Inferior parietal cortex (tissue), 1 donor: ENCODE results near the gene MAP3K14.
"Not testable (repeated sequence)": the region's sequence is repeated elsewhere in the genome, so short reads cannot be mapped to it uniquely, and the experiment has no call there.

Experiments
- DNase-seq: peaks from one replicate; pipeline ENCODE4 v3.0.0-alpha.2; 2016; ENCODE audit errors: extremely low spot score

Gene MAP3K14

DNA sequence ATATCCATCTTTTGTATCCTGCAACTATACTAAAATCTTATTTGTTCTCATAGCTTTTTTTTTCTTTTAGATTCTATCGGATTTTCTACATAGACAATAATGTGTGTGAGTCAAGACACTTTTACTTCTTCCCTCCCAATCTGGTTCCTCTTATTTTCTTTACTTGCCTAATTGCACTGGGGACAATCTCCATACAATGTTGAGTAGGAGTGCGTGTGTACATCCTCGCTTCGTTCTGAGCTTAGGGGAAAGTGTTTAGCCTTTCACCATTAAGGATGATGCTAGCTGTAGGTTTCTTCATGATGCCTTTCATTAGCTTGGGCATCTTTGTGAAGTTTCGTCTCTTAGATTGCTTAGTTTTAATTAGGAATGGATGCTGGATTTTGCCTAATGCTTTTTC, 57.8 kb downstream of the MAP3K14 start:
- no peak for DNase-seq

DNA sequence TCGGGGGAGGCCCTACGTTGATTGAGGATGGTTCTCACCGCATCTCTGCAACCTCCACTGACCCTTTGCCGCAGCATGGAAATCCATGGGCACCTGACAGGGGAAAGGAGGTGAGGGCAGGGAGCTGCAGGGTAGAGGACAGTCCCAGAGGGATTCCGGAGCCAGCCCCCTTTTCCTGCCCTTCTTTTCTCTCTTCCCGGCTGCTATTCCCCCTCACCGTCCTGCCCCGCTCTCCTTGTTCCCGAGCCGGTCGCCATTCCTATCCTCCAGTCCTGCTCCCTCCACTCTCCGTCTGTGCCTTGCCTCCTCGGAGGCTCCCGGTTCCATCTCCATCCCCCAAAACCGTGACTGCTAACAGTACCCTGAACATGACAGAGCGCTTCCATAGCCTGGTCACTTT, 59.7 kb downstream of the MAP3K14 start:
- no peak for DNase-seq

DNA sequence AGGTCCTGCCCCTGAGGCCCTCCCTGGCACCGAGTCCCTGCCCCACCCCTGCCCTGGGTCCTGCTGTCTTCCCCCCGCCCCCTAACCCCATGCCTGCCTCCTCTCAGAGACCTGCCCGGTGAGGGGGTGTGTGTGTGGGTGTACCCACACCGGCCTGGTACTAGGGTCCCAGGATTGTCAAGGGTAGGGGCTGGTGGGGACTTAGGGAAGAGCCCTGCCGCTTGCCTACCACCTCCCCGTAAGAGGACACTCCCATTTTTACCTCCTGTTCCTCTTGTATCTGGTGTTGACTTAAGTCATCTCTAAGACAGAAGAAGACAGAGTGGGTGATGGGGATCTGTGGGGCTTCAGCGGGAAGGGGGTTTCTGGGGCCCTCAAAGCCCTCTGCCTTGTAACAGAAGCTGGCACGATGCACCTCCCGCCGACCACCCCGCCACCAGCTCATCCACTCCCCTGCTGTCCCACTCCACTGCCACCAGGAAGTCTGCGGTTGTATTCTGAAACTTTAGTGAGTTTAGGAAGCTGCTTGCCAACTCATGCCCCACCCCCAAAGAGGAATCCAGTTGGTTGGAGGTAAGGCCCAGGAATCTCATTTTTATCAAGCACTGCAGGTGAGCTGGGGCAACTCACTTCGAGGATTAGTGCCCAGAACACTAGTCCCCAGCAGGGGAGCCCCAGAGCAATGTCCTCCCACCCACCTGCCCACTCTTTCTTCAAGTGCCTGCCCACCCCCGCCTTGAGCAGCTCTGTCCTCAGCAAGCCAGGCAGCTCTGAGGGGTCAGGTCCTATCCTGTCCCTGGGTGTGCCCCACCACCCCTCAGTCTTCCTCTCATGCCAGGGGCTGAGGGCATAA, 60.5 kb downstream of the MAP3K14 start:
- no peak for DNase-seq

DNA sequence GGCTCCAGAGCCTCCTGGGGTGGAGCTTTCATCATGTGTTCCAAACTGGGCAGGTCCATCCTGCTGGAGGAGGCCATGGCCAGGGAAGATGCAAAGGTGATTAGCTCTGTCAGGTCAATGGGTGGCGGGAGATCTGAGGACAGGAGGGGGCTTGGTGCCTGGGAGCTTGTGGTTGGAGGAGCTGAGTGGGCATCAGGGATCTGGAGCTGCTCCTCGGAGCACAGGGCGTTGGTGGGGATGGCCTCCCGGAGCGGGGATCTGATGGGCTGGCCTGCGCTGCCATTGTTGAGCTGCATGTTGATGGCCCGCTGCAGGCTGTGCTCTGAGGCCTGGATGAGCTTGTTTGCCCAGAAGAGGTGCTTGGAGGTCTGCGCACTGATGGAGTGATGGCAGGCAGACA, 61.5 kb downstream of the MAP3K14 start:
- DNase-seq = no peak

DNA sequence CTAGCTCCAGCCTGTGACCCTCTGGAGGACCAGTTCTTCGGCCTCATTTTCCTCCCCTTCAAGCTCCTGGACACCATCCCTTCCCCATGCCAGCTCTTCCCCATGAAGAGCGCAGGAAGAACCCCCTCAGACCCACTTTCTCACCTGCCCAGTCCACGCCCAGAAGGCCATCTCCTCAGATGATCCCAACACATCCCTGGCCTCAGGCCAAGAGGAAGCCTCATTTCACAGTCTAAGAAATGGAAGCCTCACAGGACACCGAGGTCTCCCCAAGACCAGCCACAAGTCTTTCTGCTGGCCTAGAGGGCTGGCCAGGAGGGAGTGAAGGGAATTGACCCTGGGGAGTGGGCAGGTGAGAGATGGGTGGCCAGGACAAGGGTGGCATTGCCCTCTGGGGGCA, 62.9 kb downstream of the MAP3K14 start:
- no peak for DNase-seq

DNA sequence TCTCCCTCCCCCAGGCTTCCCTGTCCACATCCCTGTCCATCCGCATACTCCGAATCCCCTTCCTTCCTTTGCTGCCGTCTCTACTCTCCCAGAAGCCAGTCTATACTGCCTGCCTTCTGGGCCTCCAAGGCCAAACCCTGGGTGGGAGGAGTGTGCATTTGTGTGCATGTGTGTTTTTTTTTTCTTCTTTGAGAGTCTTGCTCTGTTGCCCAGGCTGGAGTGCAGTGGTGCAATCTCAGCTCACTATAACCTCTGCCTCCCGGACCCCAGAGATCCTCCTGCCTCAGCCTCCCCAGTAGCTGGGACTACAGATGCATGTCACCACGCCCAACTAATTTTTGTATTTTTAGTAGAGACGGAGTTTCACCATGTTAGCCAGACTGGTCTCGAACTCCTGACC, 63.6 kb downstream of the MAP3K14 start:
- not testable (repeated sequence) for DNase-seq

DNA sequence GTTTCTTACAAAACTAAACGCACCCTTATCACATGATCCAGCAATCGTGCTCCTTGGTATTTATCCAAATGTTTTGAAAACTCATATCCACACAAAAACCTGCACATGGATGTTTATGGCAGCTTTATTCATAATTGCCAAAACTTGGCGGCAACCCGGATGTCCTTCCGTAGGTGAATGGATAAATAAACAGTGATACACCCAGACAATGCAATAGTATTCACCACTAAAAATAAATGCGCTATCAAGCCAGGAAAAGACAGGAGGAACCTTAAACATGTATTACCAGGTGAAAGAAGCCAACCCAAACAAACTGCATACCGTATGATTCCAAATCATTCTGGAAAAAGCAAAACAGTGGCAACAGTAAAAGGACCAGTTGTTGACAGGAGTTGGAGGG, 64.9 kb downstream of the MAP3K14 start:
- DNase-seq = no peak

DNA sequence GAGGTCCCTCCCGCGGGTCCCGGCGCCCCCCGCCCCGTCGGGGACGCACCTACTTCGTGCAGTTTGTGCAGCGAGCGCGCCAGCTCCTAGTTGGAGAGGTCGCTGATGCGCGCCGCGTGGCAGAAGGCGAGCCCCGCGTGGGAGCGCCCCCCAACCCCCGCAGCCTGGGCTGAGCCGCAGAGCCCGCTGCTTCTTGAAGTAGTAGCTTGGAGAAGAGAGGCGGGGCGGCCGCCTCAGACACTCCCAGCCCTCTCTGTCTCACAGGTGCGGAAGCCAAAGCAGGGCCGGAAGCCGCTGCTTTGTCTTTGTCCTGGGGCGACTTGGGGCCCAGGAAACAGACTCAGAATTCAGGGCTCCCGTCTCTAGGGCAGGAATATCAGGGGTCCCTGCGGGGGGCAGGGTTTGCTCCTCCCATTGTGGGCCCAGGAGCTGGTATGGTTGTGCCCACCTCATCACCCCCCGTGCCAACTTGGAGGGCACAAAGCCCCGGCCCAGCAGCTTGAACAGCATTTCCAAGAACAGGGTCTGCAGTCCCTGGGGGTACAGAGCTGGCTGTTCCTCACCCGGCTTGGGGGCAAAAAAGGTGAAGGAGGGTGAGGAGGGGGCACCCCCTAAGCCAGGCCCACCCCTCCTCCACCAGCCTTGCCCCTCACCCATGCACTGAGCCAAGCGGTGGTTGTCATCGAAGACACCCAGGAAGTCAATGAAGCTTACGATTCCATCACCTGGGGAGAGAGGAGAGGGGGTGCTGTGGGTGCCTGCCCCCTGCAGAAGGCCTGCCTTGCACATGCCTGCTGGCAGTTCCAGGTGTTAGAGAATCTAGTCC, 68.5 kb downstream of the MAP3K14 start:
- no peak for DNase-seq

DNA sequence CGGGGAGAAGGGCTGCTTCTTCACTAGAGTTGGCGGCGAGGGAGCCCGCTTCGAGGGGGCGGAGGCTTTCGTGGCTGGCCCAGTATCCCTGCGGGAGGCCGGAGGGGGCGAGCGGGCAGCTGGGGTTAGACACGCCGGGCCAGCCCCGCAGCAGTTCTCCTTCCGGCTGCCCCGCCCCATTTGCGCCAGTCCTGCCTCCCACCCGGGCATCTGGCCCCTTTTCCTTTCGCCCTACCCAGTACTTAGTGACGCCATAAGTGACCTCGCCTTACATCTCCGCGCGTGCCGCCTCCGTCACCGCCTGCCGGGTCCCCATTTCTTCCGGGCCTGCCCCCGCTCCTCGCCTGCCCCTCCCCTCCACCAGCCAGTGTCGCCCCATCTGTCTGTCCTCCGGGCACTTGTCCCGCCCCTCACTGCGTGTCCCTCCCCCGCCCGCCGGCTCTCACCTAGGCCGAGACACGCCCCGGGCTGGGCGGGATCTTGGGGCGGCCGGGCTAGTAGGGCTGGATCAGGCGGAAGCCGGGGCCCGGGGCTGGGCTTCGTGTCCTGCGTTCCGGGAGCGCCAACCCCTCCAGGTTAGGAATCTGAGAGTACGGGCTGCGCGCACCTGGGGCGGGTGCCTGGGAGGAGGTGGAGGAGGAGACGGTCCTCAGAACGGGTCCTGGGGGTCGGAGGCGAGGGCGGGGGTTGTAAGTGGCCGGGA, 69.2 kb downstream of the MAP3K14 start:
- DNase-seq = no peak

DNA sequence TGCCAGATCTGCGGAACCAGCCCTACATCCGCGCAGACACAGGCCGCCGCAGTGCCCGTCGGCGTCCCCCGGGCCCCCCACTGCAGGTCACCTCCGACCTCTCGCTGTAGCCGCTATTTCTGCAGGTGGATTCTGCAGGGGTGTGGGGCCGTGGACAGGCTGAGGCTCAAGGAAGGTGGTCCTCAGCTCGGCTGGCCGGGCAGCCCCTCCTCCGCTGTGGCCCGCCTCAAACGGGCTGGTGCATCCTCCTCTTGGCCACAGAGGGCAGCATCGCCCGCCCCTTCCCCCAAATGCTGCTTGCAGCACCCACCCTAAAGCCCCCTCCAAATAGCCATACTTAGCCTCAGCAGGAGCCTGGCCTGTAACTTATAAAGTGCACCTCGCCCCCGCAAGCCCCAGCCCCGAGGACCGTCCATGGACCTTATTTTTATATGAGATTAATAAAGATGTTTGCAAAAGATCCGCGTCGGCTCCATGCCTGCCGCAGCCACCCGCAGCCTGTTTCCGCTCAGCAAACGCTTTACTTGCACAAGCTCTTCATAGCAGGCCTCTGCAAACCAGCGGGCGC, 69.9 kb downstream of the MAP3K14 start:
- no peak for DNase-seq

DNA sequence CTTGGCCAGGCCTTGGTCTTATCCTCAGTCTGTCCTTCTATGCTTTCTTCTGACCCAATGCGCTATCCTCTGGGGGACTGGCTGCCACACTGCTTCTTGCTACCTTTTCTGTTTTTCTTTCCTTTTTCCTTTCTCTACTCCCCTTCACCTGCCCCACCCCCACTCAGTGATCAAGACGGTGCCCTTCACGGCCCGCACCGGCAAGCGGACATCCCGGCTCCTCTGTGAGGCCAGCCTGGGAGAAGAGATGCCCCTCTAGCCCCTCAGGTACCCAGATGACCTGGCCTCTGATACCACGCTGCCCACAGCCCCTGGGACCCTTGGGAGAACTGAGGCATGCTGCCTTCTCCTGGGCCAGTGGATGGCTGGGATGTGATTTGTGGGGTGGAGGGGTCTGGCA, 70.5 kb downstream of the MAP3K14 start:
- DNase-seq = no peak

DNA sequence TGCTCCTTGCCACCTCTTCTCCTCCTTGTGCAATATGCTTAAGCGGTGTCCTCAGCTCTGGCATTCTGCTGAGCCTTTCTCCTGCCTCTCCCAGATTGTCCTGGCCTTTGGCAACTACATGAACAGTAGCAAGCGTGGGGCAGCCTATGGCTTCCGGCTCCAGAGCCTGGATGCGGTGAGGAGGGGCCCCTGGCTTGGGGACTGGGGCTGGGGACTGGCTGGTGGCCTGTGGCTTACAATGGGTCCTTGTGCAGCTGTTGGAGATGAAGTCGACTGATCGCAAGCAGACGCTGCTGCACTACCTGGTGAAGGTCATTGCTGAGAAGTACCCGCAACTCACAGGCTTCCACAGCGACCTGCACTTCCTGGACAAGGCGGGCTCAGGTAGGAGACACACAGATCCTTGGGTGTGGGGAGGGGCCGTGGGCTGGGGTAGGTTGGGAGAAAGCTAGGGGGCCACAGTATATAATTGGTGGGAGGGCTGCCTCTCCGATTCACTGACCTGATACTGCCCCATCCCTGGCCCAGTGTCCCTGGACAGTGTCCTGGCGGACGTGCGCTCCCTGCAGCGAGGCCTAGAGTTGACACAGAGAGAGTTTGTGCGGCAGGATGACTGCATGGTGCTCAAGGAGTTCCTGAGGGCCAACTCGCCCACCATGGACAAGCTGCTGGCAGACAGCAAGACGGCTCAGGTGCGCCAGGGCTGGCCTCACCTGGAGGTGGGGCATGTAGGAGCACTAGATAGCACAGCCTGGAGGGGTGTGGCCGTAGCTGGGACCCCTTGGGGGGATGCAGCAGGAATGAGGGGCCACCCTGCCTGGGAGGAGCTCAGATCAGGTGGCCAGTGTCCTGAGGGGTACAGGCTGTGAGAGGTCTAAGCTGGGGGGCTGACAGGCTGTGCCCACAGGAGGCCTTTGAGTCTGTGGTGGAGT, 71.8 kb downstream of the MAP3K14 start:
- DNase-seq = no peak

DNA sequence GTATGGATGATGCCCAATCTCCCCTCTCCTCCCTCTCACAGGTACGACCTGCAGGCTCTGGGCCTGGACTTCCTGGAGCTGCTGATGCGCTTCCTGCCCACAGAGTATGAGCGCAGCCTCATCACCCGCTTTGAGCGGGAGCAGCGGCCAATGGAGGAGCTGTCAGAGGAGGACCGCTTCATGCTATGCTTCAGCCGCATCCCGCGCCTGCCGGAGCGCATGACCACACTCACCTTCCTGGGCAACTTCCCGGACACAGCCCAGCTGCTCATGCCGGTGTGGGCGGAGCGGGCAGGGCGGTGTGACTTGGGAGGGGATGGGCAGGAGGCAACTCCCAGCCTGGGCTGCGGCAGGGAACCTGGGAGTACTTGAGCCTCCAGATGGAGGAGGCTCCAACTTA, 73.1 kb downstream of the MAP3K14 start:
- DNase-seq = no peak

DNA sequence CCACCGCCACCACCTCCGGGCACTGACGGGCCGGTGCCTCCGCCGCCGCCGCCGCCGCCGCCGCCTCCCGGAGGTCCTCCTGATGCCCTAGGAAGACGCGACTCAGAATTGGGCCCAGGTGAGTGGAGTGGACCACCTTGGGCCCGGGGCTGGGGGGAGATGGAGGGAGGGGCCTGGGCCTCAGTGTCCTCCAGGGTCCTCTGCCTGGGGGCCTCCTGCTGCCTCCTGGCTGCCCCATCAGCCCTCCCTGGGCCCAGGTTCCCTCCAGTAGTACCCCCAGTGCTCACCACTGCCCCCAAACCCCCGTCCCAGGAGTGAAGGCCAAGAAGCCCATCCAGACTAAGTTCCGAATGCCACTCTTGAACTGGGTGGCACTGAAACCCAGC, 74.8 kb downstream of the MAP3K14 start:
- DNase-seq = no peak

DNA sequence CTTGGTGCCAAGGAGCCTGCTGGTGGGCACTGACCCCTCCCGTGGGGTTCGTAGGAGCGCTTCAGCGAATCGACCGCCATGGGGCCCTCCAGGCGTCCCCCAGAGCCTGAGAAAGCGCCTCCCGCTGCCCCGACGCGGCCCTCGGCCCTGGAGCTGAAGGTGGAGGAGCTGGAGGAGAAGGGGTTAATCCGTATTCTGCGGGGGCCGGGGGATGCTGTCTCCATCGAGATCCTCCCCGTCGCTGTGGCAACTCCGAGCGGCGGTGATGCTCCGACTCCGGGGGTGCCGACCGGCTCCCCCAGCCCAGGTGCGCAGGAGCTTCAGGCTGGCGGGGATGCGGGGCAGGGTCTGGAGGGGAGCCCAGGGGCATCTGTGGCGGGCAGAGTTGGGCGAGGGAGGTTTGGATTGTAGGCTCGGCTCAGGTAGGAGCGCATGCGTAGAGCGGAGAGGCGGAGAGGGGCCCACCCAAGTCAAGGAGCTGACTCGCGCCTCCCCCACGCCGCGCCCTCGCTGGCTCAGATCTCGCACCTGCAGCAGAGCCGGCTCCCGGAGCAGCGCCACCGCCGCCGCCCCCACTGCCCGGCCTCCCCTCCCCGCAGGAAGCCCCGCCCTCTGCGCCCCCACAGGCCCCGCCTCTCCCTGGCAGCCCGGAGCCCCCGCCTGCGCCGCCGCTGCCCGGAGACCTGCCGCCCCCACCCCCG, 75.3 kb downstream of the MAP3K14 start:
- no peak for DNase-seq

DNA sequence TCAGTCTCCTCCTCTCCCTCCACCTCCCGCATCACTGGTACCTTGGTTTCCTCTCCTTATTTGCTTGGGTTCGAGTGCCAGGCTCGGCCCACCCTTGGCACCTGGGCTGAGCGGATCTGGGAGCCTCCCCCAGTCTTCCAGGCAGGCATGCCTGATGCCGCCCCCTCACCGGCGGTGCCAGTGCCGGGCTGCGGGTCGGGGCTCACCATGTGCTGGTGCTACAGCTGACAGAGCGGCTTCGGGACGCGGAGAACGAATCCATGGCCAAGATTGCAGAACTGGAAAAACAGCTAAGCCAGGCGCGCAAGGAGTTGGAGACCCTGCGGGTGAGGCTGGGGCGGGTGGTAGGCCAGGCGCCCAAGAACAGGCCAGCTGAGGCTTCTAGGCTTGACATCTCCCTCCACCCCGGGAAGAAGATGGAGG, 75.9 kb downstream of the MAP3K14 start:
- no peak for DNase-seq

DNA sequence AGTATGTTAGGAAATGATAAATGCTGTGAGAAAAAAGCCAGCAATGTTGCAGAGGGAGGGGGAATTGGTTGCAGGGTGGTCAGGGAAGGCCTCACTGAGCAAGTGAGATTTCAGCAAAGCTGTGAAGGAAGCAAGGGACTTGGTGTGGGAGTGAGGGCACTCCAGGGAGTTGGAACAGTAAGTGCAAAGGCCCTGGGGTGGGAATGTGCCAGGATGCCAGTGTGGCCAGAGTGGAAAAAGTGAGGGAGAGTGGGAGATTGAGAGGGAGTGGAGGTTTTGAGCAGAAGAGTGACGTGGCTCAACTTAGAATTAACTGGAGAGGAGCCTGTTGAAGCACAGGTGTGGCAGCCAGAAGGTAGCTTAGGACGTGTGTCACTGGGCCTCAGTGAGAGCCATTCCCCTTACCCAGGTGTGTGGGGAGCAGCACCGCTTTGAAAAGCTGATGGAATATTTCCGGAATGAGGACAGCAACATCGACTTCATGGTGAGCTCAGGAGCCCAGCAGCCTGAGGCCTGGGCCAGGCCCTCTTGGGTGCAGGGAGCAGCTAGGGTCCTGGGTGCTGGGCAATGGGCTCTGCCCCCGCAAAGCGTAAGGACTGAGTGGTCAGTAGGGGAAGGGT, 78.6 kb downstream of the MAP3K14 start:
- DNase-seq = no peak

DNA sequence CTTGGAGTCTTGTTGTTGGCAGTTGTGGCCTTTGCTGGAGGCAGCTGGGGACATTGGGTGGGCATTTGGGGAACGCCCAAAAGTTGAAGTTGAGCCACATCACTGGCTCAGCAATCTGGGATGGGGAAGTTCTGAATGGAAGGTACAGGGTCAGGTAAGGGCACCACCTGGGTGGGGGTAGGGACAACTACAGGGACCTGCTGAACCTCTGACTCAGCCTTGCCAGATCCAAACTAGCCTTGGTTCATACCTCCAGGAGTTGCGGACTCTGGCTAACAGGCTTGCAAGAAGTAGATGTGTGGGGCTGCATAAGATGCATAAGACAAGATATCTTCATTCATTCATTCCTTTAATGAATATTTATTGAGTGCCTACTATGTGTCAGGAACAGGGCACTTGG, 79.1 kb downstream of the MAP3K14 start:
- no peak for DNase-seq

DNA sequence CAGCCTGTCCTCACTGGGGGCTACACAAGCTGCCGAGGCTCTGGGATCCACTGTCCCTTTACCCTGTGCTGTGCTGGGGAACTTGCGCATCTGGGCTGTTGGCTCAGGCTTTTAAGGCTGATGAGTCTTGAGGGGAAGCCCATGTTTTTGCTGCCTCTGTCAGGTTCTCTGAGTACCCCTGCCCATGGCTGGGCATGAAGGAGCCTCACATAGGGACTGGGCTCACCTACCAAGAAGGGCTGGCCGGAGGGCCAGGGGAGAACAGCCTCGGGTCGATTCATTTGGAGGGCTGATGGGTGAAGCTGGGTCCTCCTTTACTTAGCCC, 80.6 kb downstream of the MAP3K14 start:
- no peak for DNase-seq
